ENCODE measurements around the gene SDC3. TPM values are rescaled to one million over a fixed set of nuclear protein-coding genes. Genes with fewer than 3 reads are reported as not detected.

SDC3 gene
- total and polyA plus RNA-seq, 2 donors (not counting 1 experiment from before 2014, with no cell fraction given): 13.7 to 32.9 TPM

DNA sequence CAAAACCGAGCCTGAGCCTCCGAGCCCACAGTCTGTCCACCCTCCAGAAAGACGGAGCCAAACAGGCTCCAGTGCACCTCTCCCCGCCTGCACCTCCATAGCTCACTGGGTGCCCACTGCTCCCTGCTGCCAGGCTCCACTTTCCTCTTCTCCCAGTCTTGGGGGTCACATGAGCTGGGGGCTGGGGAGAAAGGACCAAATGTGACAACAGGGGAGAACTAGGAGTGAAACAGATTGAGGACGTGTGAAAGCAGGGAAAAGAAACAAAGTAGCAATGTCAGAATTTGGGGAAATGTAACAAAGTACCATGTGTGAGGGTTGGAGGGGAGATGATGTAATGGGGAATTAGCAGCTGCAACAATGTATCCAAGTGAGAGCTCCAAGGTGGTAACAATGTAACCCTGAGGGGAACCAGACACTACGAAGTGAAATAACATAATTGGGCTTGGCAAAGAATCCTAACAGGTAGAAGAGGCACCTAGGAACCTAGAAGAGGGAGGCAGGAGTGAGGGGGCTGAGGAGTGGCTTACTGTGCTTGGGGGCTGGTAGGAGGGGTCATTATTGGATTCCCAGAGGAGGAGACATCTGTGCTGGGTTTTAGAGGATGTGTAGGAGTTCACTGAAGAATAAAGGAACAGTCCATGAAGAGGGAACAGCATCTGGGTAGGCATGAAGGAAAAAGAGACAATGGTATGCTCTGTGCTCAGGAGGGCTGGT is 12.5 kb downstream of the SDC3 start:
- DNase-seq (ENCODE audit: low read depth in 2 of 2): no peak
- Histone ChIP-seq H4K20me1 (ENCODE audit: control insufficient read depth, extremely low read depth, insufficient read depth, low read length) (no peaks in the 10 kb centered on the region), H3K27me3 (ENCODE audit: control insufficient read depth, insufficient read depth, low read length) (no peaks in the 10 kb centered on the region), H2AFZ (ENCODE audit: low read length) (no peak overlapping the region), H3K27ac (ENCODE audit: insufficient read depth, low read length) (no peak overlapping the region), H3K9me3 (ENCODE audit: control insufficient read depth, insufficient read depth, low read depth, low read length) (no peaks in the 10 kb centered on the region), H3K36me3 (ENCODE audit: control insufficient read depth, insufficient read depth, low read length) (peaks cover 2% of the 10 kb centered on the region), H3K4me3 (replicated peaks in 1 of 4; ENCODE audit: control extremely low read depth in 1 of 4, insufficient read depth in 1 of 4, low read depth in 3 of 4, low read length in 4 of 4) (no peak overlapping the region), H3K79me2 (ENCODE audit: control insufficient read depth, insufficient read depth, low read length) (no peaks in the 10 kb centered on the region), H3K4me1 (ENCODE audit: control insufficient read depth, extremely low read depth, insufficient read depth, low read length) (no peaks in the 10 kb centered on the region), H3K4me2 (ENCODE audit: extremely low read depth, insufficient read depth, low read length) (no peak overlapping the region), H3K9ac (ENCODE audit: insufficient read depth, low read length) (no peak overlapping the region)
- TF ChIP-seq, protein P1, sequence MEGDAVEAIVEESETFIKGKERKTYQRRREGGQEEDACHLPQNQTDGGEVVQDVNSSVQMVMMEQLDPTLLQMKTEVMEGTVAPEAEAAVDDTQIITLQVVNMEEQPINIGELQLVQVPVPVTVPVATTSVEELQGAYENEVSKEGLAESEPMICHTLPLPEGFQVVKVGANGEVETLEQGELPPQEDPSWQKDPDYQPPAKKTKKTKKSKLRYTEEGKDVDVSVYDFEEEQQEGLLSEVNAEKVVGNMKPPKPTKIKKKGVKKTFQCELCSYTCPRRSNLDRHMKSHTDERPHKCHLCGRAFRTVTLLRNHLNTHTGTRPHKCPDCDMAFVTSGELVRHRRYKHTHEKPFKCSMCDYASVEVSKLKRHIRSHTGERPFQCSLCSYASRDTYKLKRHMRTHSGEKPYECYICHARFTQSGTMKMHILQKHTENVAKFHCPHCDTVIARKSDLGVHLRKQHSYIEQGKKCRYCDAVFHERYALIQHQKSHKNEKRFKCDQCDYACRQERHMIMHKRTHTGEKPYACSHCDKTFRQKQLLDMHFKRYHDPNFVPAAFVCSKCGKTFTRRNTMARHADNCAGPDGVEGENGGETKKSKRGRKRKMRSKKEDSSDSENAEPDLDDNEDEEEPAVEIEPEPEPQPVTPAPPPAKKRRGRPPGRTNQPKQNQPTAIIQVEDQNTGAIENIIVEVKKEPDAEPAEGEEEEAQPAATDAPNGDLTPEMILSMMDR (conservative IDR thresholded peaks at IDR 0.05 in 1 of 2, IDR thresholded peaks at IDR 0.05 in 1 of 2; ENCODE audit: low read depth in 1 of 2, low read length in 2 of 2): no peak
- TF ChIP-seq EZH2 (IDR thresholded peaks at IDR 0.05; ENCODE audit: low read length, missing control alignments): no peak

GRCh38 chr1:30895382-30895943 is 13.1 kb downstream of the SDC3 start:
- DNase-seq (ENCODE audit: low read depth in 2 of 2): no peak
- no peak overlapping the region for H3K9ac ChIP-seq (ENCODE audit: insufficient read depth, low read length)
- no peak overlapping the region for H2AFZ ChIP-seq (ENCODE audit: low read length)
- no peaks in the 10 kb centered on the region for H3K79me2 ChIP-seq (ENCODE audit: control insufficient read depth, insufficient read depth, low read length)
- no peak overlapping the region for H3K27ac ChIP-seq (ENCODE audit: insufficient read depth, low read length)
- H3K9me3 ChIP-seq (ENCODE audit: control insufficient read depth, insufficient read depth, low read depth, low read length): no peaks in the 10 kb centered on the region
- no peaks in the 10 kb centered on the region for H3K36me3 ChIP-seq (ENCODE audit: control insufficient read depth, insufficient read depth, low read length)
- no peaks in the 10 kb centered on the region for H4K20me1 ChIP-seq (ENCODE audit: control insufficient read depth, extremely low read depth, insufficient read depth, low read length)
- H3K27me3 ChIP-seq (ENCODE audit: control insufficient read depth, insufficient read depth, low read length): no peaks in the 10 kb centered on the region
- H3K4me3 ChIP-seq (replicated peaks in 1 of 4; ENCODE audit: control extremely low read depth in 1 of 4, insufficient read depth in 1 of 4, low read depth in 3 of 4, low read length in 4 of 4): no peak overlapping the region
- no peaks in the 10 kb centered on the region for H3K4me1 ChIP-seq (ENCODE audit: control insufficient read depth, extremely low read depth, insufficient read depth, low read length)
- no peak overlapping the region for H3K4me2 ChIP-seq (ENCODE audit: extremely low read depth, insufficient read depth, low read length)
- TF ChIP-seq, protein P1 (conservative IDR thresholded peaks at IDR 0.05 in 1 of 2, IDR thresholded peaks at IDR 0.05 in 1 of 2; ENCODE audit: low read depth in 1 of 2, low read length in 2 of 2): no peak
- no peak for TF ChIP-seq EZH2 (IDR thresholded peaks at IDR 0.05; ENCODE audit: low read length, missing control alignments)

DNA sequence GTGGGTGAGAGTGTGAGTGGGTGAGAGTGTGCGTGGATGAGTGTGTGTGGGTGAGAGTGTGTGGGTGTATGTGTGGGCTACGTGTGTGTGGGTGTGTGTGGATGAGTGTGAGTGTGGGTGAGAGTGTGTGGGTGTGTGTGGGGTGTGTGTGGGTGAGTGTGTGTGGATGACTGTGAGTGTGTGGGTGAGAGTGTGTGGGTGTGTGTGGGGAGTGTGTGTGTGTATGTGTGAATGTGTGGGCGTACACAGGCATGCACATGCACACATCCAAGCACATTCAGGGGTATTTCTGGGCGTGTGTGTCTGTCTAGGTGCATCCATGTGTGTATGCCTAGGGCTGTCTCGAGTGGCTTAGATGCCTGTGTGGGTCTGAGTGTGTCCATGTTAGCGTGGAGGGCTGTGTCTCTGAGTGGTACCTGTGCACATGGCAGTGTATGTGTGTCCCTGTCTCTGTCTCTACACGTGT is 14.0 kb downstream of the SDC3 start:
- no peaks in the 10 kb centered on the region for H4K20me1 ChIP-seq (ENCODE audit: control insufficient read depth, extremely low read depth, insufficient read depth, low read length)

More for the DNA sequence above, 14.0 kb downstream of the SDC3 start:
- no peak overlapping the region for H3K4me2 ChIP-seq (ENCODE audit: extremely low read depth, insufficient read depth, low read length)
- H2AFZ ChIP-seq (ENCODE audit: low read length): no peak overlapping the region
- no peaks in the 10 kb centered on the region for H3K4me1 ChIP-seq (ENCODE audit: control insufficient read depth, extremely low read depth, insufficient read depth, low read length)
- TF ChIP-seq EZH2 (IDR thresholded peaks at IDR 0.05; ENCODE audit: low read length, missing control alignments): no peak
- TF ChIP-seq, protein P1 (conservative IDR thresholded peaks at IDR 0.05 in 1 of 2, IDR thresholded peaks at IDR 0.05 in 1 of 2; ENCODE audit: low read depth in 1 of 2, low read length in 2 of 2): no peak
- DNase-seq (ENCODE audit: low read depth in 2 of 2): no peak
- no peaks in the 10 kb centered on the region for H3K9me3 ChIP-seq (ENCODE audit: control insufficient read depth, insufficient read depth, low read depth, low read length)
- H3K4me3 ChIP-seq (replicated peaks in 1 of 4; ENCODE audit: control extremely low read depth in 1 of 4, insufficient read depth in 1 of 4, low read depth in 3 of 4, low read length in 4 of 4): no peak overlapping the region
- no peaks in the 10 kb centered on the region for H3K36me3 ChIP-seq (ENCODE audit: control insufficient read depth, insufficient read depth, low read length)
- H3K9ac ChIP-seq (ENCODE audit: insufficient read depth, low read length): no peak overlapping the region
- H3K79me2 ChIP-seq (ENCODE audit: control insufficient read depth, insufficient read depth, low read length): no peaks in the 10 kb centered on the region
- no peak overlapping the region for H3K27ac ChIP-seq (ENCODE audit: insufficient read depth, low read length)
- no peaks in the 10 kb centered on the region for H3K27me3 ChIP-seq (ENCODE audit: control insufficient read depth, insufficient read depth, low read length)

All from fibroblast of lung (primary cell).